GM18951 (cell line): ENCODE results near the gene CATSPERD.
"Not testable (repeated sequence)": the region's sequence is repeated elsewhere in the genome, so short reads cannot be mapped to it uniquely, and the experiment has no call there.

Source experiments
- POLR2A ChIP-seq: IDR thresholded peaks from 4 replicates; pipeline ENCODE4 v1.6.1; 2011; ENCODE audit warnings: mild to moderate bottlenecking; ENCODE audit not compliant: insufficient read length, insufficient read depth; ENCODE audit errors: extremely low read depth
- in situ Hi-C: fragments of 300-500 bp; cut with MboI; formaldehyde crosslinking; loops from one replicate; pipeline ENCODE4 v1.12.0; 2022; ENCODE audit warnings: low sequenced_read_pairs, mixed read lengths, inconsistent platforms; ENCODE audit not compliant: unreplicated experiment

The CATSPERD gene

DNA sequence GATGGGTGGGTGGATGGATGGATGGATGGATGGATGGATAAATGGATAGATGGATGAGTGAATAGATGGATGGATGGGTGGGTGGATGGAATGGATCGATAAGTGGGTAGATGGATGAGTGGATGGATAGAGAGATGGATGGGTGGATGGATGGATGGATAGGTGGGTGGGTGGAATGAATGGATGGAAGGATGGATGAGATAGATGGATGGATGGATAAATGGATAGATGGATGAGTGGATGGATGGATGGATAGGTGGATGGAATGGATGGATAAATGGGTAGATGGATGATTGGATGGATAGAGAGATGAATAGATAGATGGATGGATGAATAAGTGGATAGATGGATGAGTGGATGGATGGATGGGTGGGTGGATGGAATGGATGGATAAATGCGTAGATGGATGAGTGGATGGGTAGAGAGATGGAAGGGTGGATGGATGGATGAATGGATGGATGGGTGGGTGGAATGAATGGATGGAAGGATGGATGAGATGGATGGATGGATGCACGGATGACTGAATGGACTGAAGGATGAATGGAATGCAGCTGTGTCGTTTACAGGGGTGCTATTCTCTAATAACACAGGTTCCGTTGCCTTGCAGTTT is 42.3 kb downstream of the CATSPERD start:
- in situ Hi-C loops, result no loop called here
- TF ChIP-seq POLR2A, result no peak

DNA sequence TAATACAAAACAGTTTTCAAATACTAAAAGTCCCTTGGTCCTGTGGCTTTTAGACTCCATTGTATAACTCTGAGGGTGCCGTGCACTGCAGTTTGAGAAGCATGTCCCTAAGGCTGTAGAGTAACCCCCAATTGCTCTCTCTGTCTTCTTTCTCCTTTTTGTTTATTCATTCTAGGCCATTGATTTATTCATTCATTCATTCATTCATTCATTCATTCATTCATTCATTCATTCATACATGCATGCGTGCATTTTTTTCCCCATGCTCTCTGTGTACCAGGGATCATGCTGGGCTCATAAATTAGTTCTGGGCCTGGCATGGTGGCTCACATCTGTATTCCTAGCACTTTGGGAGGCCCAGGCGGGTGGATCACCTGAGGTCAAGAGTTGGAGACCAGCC is 44.8 kb downstream of the CATSPERD start:
- TF ChIP-seq POLR2A, result no peak
- in situ Hi-C loops, result no loop called here

DNA sequence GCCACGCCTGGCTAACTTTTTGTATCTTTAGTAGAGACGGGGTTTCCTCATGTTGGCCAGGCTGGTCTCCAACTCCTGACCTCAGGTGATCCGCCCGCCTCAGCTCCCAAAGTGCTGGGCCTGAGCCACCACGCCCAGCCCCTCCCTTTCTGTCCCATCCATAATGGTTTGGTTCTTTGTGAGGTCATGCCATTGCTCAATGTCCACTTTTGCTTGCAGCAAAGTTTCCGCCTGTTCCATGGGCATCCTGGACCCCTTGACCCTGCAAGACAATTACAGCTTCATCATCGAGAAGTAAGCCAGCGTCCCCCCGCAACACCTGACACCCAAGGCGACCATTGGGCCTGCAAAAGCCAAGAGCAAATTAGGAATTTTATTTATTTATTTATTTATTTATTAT is 47.5 kb downstream of the CATSPERD start:
- no peak for TF ChIP-seq POLR2A
- in situ Hi-C loops, result no loop called here

DNA sequence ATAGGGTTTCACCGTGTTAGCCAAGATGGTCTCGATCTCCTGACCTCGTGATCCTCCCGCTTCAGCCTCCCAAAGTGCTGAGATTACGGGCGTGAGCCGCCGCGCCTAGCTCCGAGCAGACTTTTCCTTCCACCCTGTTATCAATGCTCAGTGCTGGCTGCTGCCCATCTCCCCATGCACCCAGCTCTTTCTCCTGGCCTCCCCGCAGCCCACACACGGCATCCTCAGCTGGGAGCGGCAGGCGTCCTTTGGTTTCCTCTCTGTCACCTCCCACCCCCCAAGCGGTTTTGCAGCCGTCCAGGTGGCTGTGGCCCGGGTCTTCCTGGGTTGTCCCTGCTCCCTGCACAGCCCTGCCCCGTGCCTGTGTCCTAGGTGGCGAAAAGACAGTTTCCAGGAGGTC is 52.0 kb downstream of the CATSPERD start:
- no peak for TF ChIP-seq POLR2A
- in situ Hi-C loops, result no loop called here

DNA sequence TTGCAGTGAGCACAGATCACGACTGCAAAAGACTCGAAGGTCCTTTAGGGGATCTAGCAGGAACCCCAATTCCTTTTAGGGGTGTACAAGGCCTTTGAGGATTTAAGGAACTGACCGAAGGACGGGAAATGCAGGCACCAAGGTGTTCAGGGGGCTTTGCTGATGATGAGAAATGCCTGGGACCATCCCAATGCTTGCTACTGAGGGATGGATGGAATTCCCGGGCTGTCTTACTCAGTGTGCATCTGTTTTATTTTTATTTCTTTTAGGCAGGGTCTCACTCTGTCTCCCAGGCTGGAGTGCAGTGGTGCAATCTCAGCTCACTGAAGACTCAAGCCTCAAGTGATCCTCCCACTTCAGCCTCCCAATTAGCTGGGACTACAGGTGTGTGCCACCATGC is 52.8 kb downstream of the CATSPERD start:
- TF ChIP-seq POLR2A, result no peak
- in situ Hi-C loops, result no loop called here

DNA sequence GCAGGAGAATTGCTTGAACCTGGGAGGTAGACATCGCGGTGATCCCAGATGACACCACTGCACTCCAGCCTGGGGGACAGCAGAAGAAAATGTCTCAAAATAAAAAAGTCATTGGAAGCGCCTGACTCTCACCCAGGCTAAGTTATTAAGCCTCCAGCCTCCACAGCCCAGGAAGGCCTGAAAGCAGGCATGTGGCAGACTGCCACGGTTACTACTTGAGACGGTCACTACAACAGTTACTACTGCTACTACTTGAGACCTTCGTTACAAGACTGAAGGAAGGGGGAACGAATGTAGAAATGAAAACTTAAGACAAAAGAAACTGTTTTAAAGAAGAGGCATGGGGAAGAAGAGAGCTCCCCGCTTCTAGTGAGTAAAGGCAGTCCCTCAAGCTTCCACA is 54.5 kb downstream of the CATSPERD start:
- TF ChIP-seq POLR2A, result no peak
- in situ Hi-C loops, result no loop called here

DNA sequence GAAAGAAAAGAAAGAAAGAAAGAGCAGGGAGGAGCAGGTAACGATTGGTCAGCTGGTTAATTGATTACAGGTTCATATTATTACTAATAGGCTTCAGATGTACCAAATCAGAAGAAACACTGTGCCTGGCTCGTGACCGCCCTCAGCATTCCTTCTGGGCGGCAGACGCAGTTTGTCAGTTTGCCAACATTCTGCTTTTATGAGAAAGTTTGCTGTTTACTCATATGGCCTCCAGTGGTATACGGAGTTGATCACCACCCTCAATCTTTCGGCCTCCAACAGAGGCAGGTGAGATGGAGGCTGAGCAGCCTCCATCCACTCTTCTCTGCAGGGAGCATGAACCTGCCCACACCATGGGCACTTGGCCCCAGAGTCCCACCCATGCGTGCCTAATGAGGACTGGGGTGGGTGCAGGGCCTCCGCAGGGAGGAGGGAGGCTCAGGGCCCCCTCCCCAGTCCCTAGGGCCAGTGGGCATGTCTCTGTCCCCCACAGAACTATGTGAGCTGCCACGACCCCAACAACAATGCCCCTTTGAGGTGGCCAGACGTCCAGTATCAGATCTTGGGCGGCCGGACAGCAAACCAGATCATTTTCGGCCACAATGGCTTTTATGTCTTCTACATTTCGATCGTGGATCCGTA is 55.4 kb downstream of the CATSPERD start:
- in situ Hi-C loops, result no loop called here
- no peak for TF ChIP-seq POLR2A

DNA sequence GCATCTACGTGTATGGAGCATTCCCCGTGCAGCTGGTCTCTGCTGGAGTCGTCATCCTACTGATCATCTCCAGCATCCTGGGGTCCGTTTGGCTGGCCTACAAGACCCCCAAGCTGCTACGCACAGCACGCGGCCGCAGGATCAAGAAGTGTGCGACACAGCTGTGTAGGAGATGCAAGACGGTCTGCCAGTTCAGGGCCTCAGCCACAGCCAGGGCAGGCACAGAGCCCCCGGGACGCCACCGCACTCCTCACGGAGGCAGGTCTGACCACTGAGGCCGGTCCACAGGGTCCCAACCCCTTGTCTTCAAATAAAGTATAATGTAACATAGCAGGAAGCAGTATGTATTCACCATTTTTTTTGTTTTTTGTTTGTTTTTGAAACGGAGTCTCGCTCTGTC is 58.0 kb downstream of the CATSPERD start:
- no peak for TF ChIP-seq POLR2A
- in situ Hi-C loops, result no loop called here

DNA sequence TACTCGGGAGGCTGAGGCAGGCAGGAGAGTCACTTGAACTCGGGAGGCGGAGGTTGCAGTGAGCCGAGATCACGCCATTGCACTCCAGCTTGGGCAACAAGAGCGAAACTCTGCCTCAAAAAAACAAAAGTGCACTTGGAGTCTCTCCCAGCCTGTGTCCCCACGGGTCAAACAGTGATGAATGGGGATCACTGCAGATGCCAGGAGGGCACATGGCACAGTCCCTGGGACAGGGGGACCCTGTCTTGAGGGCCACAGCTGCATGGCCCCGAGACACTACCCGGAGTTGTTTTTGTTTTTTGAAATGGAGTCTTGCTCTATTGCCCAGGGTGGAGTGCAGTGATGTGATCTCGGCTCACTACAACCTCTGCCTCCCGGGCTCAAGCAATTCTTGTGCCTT is 60.5 kb downstream of the CATSPERD start:
- in situ Hi-C loops, result not testable (repeated sequence)

DNA sequence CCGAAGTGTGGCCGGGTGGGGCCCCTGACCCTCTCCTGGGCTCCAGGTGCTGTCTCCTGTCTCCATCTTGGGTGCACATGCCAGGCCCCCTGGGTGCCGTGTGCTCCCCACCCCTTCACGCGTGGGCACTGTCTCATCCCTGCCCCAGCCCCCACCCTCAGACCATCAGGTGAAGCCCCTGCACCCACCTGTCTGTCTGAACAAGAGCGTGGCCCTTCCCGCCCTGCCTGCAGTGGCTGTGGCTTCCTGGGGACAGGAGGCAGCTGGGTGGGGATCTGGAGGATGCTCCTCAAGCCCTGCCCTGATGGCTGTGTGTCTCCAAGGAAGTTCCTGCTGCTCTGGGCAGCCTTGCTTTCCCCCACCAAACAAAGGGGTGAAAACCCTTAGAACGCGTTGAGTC is 61.9 kb downstream of the CATSPERD start:
- no peak for TF ChIP-seq POLR2A
- in situ Hi-C loops, result no loop called here

DNA sequence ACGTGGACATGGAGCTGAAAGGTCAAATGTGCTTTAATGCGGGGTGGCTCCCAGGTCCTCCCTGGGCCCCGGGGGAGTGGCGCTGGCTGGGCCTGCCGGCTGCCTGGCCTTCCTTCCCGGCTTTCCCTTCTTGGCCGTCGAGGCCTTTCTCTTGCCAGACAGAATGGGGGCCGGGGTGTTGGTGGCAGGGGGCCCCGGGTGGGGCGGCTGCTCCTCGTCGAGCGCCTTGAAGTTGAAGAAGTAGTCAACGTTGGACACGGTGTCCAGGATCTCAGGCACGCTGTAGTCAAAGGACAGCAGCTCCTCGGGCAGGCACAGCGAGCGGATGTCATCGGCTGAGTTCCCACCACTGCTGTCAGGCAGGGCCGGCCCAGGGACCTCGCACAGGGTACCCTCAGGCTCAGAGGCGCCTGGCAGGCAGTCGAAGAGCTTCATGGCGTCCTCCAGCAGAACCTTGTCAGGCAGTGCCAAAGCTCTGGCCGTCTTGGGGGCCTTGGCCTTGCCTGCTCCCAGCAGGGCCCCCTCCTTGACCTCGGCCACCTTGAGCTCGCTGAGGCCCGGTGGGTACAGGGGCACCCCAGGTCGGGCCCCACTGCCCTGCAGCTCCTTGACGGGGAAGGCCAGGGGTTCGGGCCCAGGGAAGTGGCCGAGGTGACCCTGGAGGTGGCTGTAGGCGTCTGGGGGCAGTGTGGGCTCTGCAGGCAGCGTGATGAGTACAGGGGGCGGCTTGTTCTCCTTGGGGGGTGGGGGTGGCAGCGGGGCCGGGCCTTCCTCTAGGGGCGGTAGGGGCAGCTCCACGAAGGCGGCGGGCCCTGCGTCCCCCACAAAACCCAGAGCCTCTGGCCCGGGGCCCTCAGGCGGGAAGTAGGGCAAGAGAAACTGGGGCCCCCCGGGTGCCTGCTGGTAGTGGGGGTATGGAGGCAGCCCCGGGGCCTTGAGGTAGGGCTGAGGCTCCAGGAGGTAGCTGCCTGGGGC is 62.8 kb downstream of the CATSPERD start:
- TF ChIP-seq POLR2A, result no peak
- in situ Hi-C loops, result no loop called here

DNA sequence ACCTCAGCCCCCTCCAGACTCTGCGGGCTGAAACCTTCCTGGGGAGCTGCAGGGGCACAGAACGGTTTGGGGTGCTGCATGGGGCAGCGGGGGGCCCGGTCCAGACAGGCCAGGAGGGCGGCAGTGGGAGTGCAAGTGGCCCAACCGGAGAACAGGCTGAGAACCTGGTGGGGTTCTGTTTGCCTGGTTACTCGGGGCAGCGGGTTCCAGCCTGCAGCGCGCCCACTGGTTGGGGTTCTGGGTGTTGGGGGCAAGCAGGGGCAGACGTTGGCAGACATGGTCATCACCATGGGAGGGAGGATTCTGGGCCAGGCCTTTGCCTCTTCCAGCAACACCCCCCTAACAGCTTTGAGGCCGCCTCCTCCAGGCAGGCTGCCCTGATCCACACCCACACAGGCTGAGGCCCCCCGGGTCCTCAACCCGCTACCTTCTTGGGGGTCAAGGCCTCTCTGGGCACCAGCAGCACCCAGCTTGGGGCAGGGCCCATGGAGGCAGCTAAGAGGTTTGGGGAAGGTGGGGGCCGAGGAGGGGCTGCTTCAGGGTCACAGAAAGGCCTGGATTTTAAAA is 64.2 kb downstream of the CATSPERD start, which contains the start of gene PRR22:
TSS of gene PRR22 (minus strand) at position 166 of the 567 bp plus-strand sequence. CDS start at position 80, 86 bp downstream.
- TF ChIP-seq POLR2A, result no peak
- in situ Hi-C loops, result no loop called here

DNA sequence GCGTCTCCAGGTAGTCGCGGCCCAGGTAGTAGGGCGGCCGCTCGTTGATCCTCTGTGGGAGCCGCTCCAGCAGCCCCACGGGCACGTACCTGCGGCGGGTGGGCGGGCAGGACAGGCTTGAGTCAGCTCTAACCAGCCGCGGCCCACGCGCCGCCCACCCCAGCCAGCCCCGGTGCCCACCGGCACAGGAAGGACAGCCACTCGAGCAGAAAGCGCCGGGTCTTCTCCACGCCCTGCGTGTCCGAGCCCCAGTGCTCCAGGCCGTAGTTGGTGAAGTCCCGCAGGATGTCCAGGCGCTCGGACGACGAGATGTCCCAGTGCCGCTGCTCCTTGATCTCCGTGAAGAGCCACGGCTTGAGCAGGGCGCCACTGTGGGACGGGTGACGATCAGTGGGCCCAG is 65.0 kb downstream of the CATSPERD start:
- in situ Hi-C loops, result no loop called here
- no peak for TF ChIP-seq POLR2A
